Chondrocyte (in vitro differentiated cells): ENCODE data around the gene ADAT3. TPM values are rescaled to one million over a fixed set of nuclear protein-coding genes. Genes with fewer than 3 reads are reported as not detected.

Source experiments
- DNase-seq: peaks from one replicate; pipeline ENCODE4 v3.0.0; 2021; ENCODE audit warnings: mixed read lengths, low spot score
- H3K27ac Mint-ChIP-seq: one replicate; pipeline ENCODE4 v1.8.0; 2021; ENCODE audit warnings: mild to moderate bottlenecking, moderate library complexity, mixed read lengths; ENCODE audit not compliant: unreplicated experiment
- H3K27me3 Mint-ChIP-seq: 2 replicates; pipeline ENCODE4 v1.8.0; 2021; ENCODE audit warnings: low read depth, mixed read lengths
- H3K36me3 Mint-ChIP-seq: 2 replicates; pipeline ENCODE4 v1.8.0; 2021; ENCODE audit warnings: low read depth, mixed read lengths
- H3K4me1 Mint-ChIP-seq: 2 replicates; pipeline ENCODE4 v1.8.0; 2021; ENCODE audit warnings: low read depth, mild to moderate bottlenecking, mixed read lengths
- H3K4me3 Mint-ChIP-seq: one replicate; pipeline ENCODE4 v1.8.0; 2021; ENCODE audit warnings: mild to moderate bottlenecking, moderate library complexity, mixed read lengths; ENCODE audit not compliant: unreplicated experiment
- H3K9me3 Mint-ChIP-seq: 2 replicates; pipeline ENCODE4 v1.8.0; 2021; ENCODE audit warnings: low read depth, mixed read lengths
- total RNA-seq: library from RNA; stranded (reverse); gene quantifications from 3 replicates; pipeline ENCODE4 v1.2.1, GENCODE V29; 2021
- TF ChIP-seq, protein P1 (sequence below): fragments of 200-600 bp; sonication (generic); IDR thresholded peaks from 2 replicates; pipeline ENCODE4 v1.5.0; 2021; ENCODE audit warnings: antibody characterized with exemption, mild to moderate bottlenecking, moderate library complexity

The ADAT3 gene
- total RNA-seq, 1 donor from 2014 or later: 3.6 TPM

- TF ChIP-seq, protein P1, sequence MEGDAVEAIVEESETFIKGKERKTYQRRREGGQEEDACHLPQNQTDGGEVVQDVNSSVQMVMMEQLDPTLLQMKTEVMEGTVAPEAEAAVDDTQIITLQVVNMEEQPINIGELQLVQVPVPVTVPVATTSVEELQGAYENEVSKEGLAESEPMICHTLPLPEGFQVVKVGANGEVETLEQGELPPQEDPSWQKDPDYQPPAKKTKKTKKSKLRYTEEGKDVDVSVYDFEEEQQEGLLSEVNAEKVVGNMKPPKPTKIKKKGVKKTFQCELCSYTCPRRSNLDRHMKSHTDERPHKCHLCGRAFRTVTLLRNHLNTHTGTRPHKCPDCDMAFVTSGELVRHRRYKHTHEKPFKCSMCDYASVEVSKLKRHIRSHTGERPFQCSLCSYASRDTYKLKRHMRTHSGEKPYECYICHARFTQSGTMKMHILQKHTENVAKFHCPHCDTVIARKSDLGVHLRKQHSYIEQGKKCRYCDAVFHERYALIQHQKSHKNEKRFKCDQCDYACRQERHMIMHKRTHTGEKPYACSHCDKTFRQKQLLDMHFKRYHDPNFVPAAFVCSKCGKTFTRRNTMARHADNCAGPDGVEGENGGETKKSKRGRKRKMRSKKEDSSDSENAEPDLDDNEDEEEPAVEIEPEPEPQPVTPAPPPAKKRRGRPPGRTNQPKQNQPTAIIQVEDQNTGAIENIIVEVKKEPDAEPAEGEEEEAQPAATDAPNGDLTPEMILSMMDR: no peak
- no peaks in the 10 kb centered on the region for H3K9me3 Mint-ChIP-seq
- no peaks in the 10 kb centered on the region for H3K36me3 Mint-ChIP-seq
- DNase-seq: no peak
- H3K27me3 Mint-ChIP-seq: no peaks in the 10 kb centered on the region
- H3K4me1 Mint-ChIP-seq: no peaks in the 10 kb centered on the region
- H3K27ac Mint-ChIP-seq: no peak overlapping the region
- no peak overlapping the region for H3K4me3 Mint-ChIP-seq
Observed at GRCh38 chr19:1867349-1867724, 37.9 kb upstream of the ADAT3 start.

GRCh38 chr19:1868971-1869370 lies 36.2 kb upstream of the ADAT3 start:
- Mint-ChIP-seq H3K9me3 (no peaks in the 10 kb centered on the region), H3K4me3 (no peak overlapping the region), H3K27me3 (no peaks in the 10 kb centered on the region), H3K27ac (no peak overlapping the region), H3K36me3 (no peaks in the 10 kb centered on the region), H3K4me1 (peaks cover 3% of the 10 kb centered on the region)
- TF ChIP-seq, protein P1: no peak
- no peak for DNase-seq

GRCh38 chr19:1871140-1871597 lies 34.0 kb upstream of the ADAT3 start:
- Mint-ChIP-seq H3K36me3 (no peaks in the 10 kb centered on the region), H3K9me3 (no peaks in the 10 kb centered on the region), H3K4me1 (peaks cover 18% of the 10 kb centered on the region), H3K27me3 (no peaks in the 10 kb centered on the region), H3K4me3 (no peak overlapping the region), H3K27ac (no peak overlapping the region)
- TF ChIP-seq, protein P1: no peak
- peak; percentile 74 for DNase-seq

GRCh38 chr19:1871630-1872029 lies 33.6 kb upstream of the ADAT3 start:
- Mint-ChIP-seq H3K9me3 (no peaks in the 10 kb centered on the region), H3K36me3 (no peaks in the 10 kb centered on the region), H3K27ac (no peak overlapping the region), H3K4me1 (peaks cover 21% of the 10 kb centered on the region), H3K27me3 (no peaks in the 10 kb centered on the region), H3K4me3 (no peak overlapping the region)
- TF ChIP-seq, protein P1: no peak
- DNase-seq: peak; percentile 72

DNA sequence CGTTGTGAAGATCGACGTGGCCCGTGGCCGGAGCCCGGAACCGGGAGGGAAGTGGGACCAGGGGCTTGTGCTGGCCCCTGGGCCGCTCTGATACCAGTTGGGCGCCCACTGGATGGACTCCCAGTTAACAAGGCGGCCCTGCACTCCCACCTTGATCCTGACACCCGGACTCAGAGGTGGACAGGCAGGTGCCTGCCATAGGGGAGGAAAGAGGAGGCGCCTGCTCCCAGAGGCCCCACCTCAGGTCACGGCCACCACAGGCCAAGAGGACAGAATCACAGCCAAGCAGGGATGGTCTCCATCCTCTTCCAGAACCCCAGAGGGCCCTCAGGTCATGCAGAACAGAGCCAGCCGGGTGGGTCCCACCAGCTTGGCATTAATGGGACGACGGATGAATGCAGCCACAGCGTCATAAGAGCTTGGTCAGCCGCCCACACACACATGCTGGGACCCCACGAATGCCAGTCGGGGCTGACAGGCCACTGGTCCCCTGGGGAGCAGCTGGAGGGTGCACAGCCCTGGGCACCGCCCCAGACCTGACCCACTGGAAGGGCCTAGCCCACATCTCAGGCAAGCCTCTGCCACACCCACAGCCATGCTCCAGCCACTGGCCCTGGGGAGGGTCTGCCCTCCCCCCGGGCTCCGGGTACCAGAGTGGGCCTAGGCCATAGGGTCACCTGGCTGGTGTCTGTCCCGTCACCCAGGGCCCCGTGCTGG lies 32.2 kb upstream of the ADAT3 start:
- Mint-ChIP-seq H3K27ac (no peak overlapping the region), H3K4me1 (peaks cover 21% of the 10 kb centered on the region), H3K4me3 (no peak overlapping the region), H3K9me3 (no peaks in the 10 kb centered on the region), H3K36me3 (no peaks in the 10 kb centered on the region), H3K27me3 (no peaks in the 10 kb centered on the region)
- TF ChIP-seq, protein P1: no peak
- DNase-seq: peak; percentile 82
